ENCODE measurements around the gene FOXK1. TPM values are rescaled to one million over a fixed set of nuclear protein-coding genes. Genes with fewer than 3 reads are reported as not detected.

Gene FOXK1
- total RNA-seq, 2 experiments from 2014 or later = 67.8 to 68.1 TPM

- peaks cover 75% of the 10 kb centered on the region for H3K36me3 ChIP-seq (ENCODE audit: insufficient read depth, low read length)
- peaks cover 34% of the 10 kb centered on the region for H3K36me3 Mint-ChIP-seq (ENCODE audit: low read depth)
- H3K27ac Mint-ChIP-seq = no peak overlapping the region
- no peak overlapping the region for H3K27ac ChIP-seq (ENCODE audit: low read depth in 1 of 2, low read length in 2 of 2)
- no peak overlapping the region for H3K4me3 Mint-ChIP-seq
- TF ChIP-seq CTCF (IDR thresholded peaks at IDR 0.05) = no peak
- intact Hi-C loops (cut with DNase I, micrococcal nuclease) = no loop called here
- peaks cover 13% of the 10 kb centered on the region for H3K4me1 ChIP-seq (ENCODE audit: insufficient read depth, low read length)
- no peaks in the 10 kb centered on the region for H3K27me3 Mint-ChIP-seq
- ATAC-seq (ENCODE audit: poor library complexity) (no peak), DNase-seq (no peak)
- ChIA-PET CTCF (no interaction called here), POLR2A (no interaction called here)
- peaks cover 10% of the 10 kb centered on the region for H3K4me1 Mint-ChIP-seq (ENCODE audit: low read depth)
- no peaks in the 10 kb centered on the region for H3K27me3 ChIP-seq (ENCODE audit: control insufficient read depth in 1 of 2, insufficient read depth in 2 of 2, low read length in 2 of 2)
- H3K9me3 Mint-ChIP-seq = no peaks in the 10 kb centered on the region
- no peak overlapping the region for H3K4me3 ChIP-seq (ENCODE audit: low read length)
- no peaks in the 10 kb centered on the region for H3K9me3 ChIP-seq (ENCODE audit: control insufficient read depth in 1 of 2, insufficient read depth in 1 of 2, low read length in 2 of 2)
These were observed 100.5 kb downstream of the FOXK1 start for GRCh38 chr7:4782333-4783291.

GRCh38 chr7:4783292-4783652 is 101.2 kb downstream of the FOXK1 start:
- Histone ChIP-seq H3K9me3 (ENCODE audit: control insufficient read depth in 1 of 2, insufficient read depth in 1 of 2, low read length in 2 of 2) (no peaks in the 10 kb centered on the region), H3K4me3 (ENCODE audit: low read length) (no peak overlapping the region), H3K4me1 (ENCODE audit: insufficient read depth, low read length) (peaks cover 6% of the 10 kb centered on the region), H3K27me3 (ENCODE audit: control insufficient read depth in 1 of 2, insufficient read depth in 2 of 2, low read length in 2 of 2) (no peaks in the 10 kb centered on the region), H3K36me3 (ENCODE audit: insufficient read depth, low read length) (peaks cover 77% of the 10 kb centered on the region), H3K27ac (ENCODE audit: low read depth in 1 of 2, low read length in 2 of 2) (no peak overlapping the region)
- H3K27me3 Mint-ChIP-seq = no peaks in the 10 kb centered on the region
- no peak overlapping the region for H3K4me3 Mint-ChIP-seq
- TF ChIP-seq CTCF (IDR thresholded peaks at IDR 0.05) = no peak
- intact Hi-C loops (cut with DNase I, micrococcal nuclease) = no loop called here
- no peak overlapping the region for H3K27ac Mint-ChIP-seq
- H3K9me3 Mint-ChIP-seq = no peaks in the 10 kb centered on the region
- DNase-seq (no peak), ATAC-seq (ENCODE audit: poor library complexity) (no peak)
- POLR2A ChIA-PET = no interaction called here
- H3K4me1 Mint-ChIP-seq (ENCODE audit: low read depth) = peaks cover 4% of the 10 kb centered on the region
- CTCF ChIA-PET = no interaction called here
- peaks cover 37% of the 10 kb centered on the region for H3K36me3 Mint-ChIP-seq (ENCODE audit: low read depth)

GRCh38 chr7:4783762-4784351 is 101.8 kb downstream of the FOXK1 start:
- Mint-ChIP-seq H3K9me3 (no peaks in the 10 kb centered on the region), H3K36me3 (ENCODE audit: low read depth) (peaks cover 34% of the 10 kb centered on the region), H3K4me3 (no peak overlapping the region), H3K4me1 (ENCODE audit: low read depth) (no peaks in the 10 kb centered on the region), H3K27ac (no peak overlapping the region), H3K27me3 (no peaks in the 10 kb centered on the region)
- H3K27me3 ChIP-seq (ENCODE audit: control insufficient read depth in 1 of 2, insufficient read depth in 2 of 2, low read length in 2 of 2) = no peaks in the 10 kb centered on the region
- ATAC-seq (ENCODE audit: poor library complexity) (no peak), DNase-seq (no peak)
- no peak overlapping the region for H3K27ac ChIP-seq (ENCODE audit: low read depth in 1 of 2, low read length in 2 of 2)
- H3K36me3 ChIP-seq (ENCODE audit: insufficient read depth, low read length) = peaks cover 83% of the 10 kb centered on the region
- TF ChIP-seq CTCF (IDR thresholded peaks at IDR 0.05) = no peak
- intact Hi-C loops (cut with DNase I, micrococcal nuclease) = no loop called here
- ChIA-PET CTCF (no interaction called here), POLR2A (interaction anchor here (1.0 kb wide), 1 partner anchor 8 kb away, joined by 3 read pairs; the partner anchor contains the start of gene AP5Z1)
- H3K4me3 ChIP-seq (ENCODE audit: low read length) = no peak overlapping the region
- H3K9me3 ChIP-seq (ENCODE audit: control insufficient read depth in 1 of 2, insufficient read depth in 1 of 2, low read length in 2 of 2) = no peaks in the 10 kb centered on the region
- peaks cover 4% of the 10 kb centered on the region for H3K4me1 ChIP-seq (ENCODE audit: insufficient read depth, low read length)

All from CD4-positive, alpha-beta T cell (primary cell).